Gastrocnemius medialis (tissue), 4 donors: ENCODE results near the gene LDLRAD3. TPM values are rescaled to one million over a fixed set of nuclear protein-coding genes. Genes with fewer than 3 reads are reported as not detected.

ENCODE experiments used
- ATAC-seq, 2 donors: fragments of 150-250 bp; one replicate each; pipeline ENCODE4 v1.9.1; 2016
- DNase-seq, 2 donors: peaks; one replicate each; pipeline ENCODE4 v3.0.0-alpha.2; 2019
- H3K27ac ChIP-seq, 4 donors: fragments of 200-600 bp; sonication (generic); 1 replicate in 1 of 4; 2 replicates in 3 of 4; pipeline ENCODE4 v1.5.1; 2016 to 2018; ENCODE audit warnings: mild to moderate bottlenecking in 2 of 4, moderate library complexity in 1 of 4
- H3K27me3 ChIP-seq, 3 donors: fragments of 200-600 bp; sonication (generic) in 2 of 3; 1 replicate in 1 of 3; 2 replicates in 2 of 3; pipeline versions ENCODE4 v1.5.1 to v1.6.0; 2016 to 2019; ENCODE audit warnings: mild to moderate bottlenecking in 1 of 3, moderate library complexity in 1 of 3
- H3K36me3 ChIP-seq, 2 donors: fragments of 200-600 bp; sonication (generic) in 1 of 2; one replicate each; pipeline ENCODE4 v1.5.1; 2017 to 2018
- H3K4me1 ChIP-seq, 2 donors: fragments of 200-600 bp; sonication (generic) in 1 of 2; one replicate each; pipeline ENCODE4 v1.5.1; 2016 to 2017; ENCODE audit warnings: mild to moderate bottlenecking in 2 of 2
- H3K4me3 ChIP-seq, 4 donors: fragments of 200-600 bp; sonication (generic) in 3 of 4; 1 replicate in 1 of 4; 2 replicates in 3 of 4; pipeline ENCODE4 v1.5.1; 2016 to 2019; ENCODE audit warnings: mild to moderate bottlenecking in 2 of 4
- H3K9me3 ChIP-seq, 3 donors: fragments of 200-600 bp; sonication (generic) in 2 of 3; 1 replicate in 1 of 3; 2 replicates in 2 of 3; pipeline ENCODE4 v1.5.1; 2016 to 2019
- CTCF ChIP-seq, 5 experiments: fragments of 450-650 bp in 3 of 5; fragments of 200-600 bp in 2 of 5; sonication (generic) in 2 of 5; IDR thresholded peaks in 4 of 5; conservative IDR thresholded peaks in 1 of 5; 1 replicate in 4 of 5; 2 replicates in 1 of 5; pipeline ENCODE4 v1.5.1; 2016 to 2019; ENCODE audit warnings: antibody characterized with exemption in 5 of 5, mild to moderate bottlenecking in 3 of 5, moderate library complexity in 3 of 5
- POLR2A ChIP-seq, 2 donors: fragments of 450-650 bp; IDR thresholded peaks; one replicate each; pipeline ENCODE4 v1.6.1; 2017; ENCODE audit warnings: antibody characterized with exemption in 2 of 2, mild to moderate bottlenecking in 2 of 2, moderate library complexity in 2 of 2
- in situ Hi-C, 4 donors: fragments of 200-750 bp; cut with MboI; loops; one replicate each; pipeline versions ENCODE4 v1.15.0 to v1.8.0; 2017; ENCODE audit warnings: low sequenced_read_pairs in 4 of 4
- intact Hi-C: fragments of 100-400 bp; cut with DNase I; formaldehyde crosslinking; loops from one replicate; pipeline ENCODE4 v1.15.1; 2023; ENCODE audit warnings: low total_unique reads
- total RNA-seq, 4 donors: library from RNA; depleted of rRNA; stranded (reverse); fragments of >200 nt; gene quantifications; one replicate each; pipeline versions ENCODE4 v1.1.0 to v1.2.3, GENCODE V29; 2016

Gene LDLRAD3
- total RNA-seq, 4 donors from 2014 or later, result 6.1 to 12.8 (median 11.8) TPM

DNA sequence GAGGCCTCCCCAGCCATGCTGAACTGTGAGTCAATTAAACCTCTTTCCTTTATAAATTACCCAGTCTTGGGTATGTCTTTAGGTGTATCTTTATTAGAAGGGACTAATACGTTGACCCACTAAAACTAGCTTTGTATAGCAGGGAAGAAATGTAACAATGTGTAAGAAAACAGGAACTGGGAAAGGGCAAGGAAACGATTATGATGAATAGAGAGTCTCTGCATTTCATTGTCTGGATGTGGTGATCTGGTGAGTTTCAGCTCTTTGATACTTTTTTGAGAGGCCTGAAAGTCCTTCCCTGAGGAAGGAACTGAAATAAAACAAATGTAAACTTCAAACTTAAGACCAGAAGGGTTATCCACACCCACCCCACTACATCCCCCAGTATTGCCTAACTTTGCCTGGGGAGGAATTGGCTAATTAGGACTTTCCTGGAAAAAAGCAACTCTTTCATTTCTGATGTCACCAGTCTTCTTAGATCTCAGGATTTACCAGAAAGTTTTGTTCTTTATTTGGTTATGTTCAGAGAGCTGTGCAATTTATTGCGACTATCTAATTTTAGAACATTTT is 119.0 kb downstream of the LDLRAD3 start:
- no peak for ATAC-seq
- intact Hi-C loops, result loop anchor here (10.0 kb wide), 1 partner anchor 448 kb away; the partner anchor contains the start of gene FJX1
- in situ Hi-C loops, result no loop called here

GRCh38 chr11:36065436-36065835 is 121.6 kb downstream of the LDLRAD3 start:
- no peaks in the 10 kb centered on the region for H3K4me1 ChIP-seq
- intact Hi-C loops (loop anchor here (10.0 kb wide), 1 partner anchor 451 kb away; the partner anchor contains the start of gene FJX1), in situ Hi-C loops (no loop called here)
- TF ChIP-seq POLR2A (IDR thresholded peaks at IDR 0.05) (no peak), CTCF (IDR thresholded peaks at IDR 0.05 in 4 of 5, conservative IDR thresholded peaks at IDR 0.05 in 1 of 5) (no peak)
- no peaks in the 10 kb centered on the region for H3K27me3 ChIP-seq
- no peak overlapping the region for H3K27ac ChIP-seq
- H3K36me3 ChIP-seq, result no peaks in the 10 kb centered on the region
- ATAC-seq, result peak in 1 of 2 donors; percentile 39
- no peak overlapping the region for H3K4me3 ChIP-seq
- no peak for DNase-seq
- H3K9me3 ChIP-seq, result no peaks in the 10 kb centered on the region

More for the DNA sequence above, 119.0 kb downstream of the LDLRAD3 start:
- no peak overlapping the region for H3K4me3 ChIP-seq
- H3K36me3 ChIP-seq, result no peaks in the 10 kb centered on the region
- no peak for DNase-seq
- no peak overlapping the region for H3K27ac ChIP-seq
- H3K9me3 ChIP-seq, result no peaks in the 10 kb centered on the region
- H3K4me1 ChIP-seq, result no peaks in the 10 kb centered on the region
- no peak for TF ChIP-seq POLR2A (IDR thresholded peaks at IDR 0.05)
- TF ChIP-seq CTCF (IDR thresholded peaks at IDR 0.05 in 4 of 5, conservative IDR thresholded peaks at IDR 0.05 in 1 of 5), result no peak
- H3K27me3 ChIP-seq, result no peaks in the 10 kb centered on the region

GRCh38 chr11:36066891-36067290 is 123.0 kb downstream of the LDLRAD3 start:
- Histone ChIP-seq H3K9me3 (no peaks in the 10 kb centered on the region), H3K36me3 (no peaks in the 10 kb centered on the region), H3K4me3 (no peak overlapping the region), H3K27me3 (no peaks in the 10 kb centered on the region), H3K4me1 (no peaks in the 10 kb centered on the region), H3K27ac (no peak overlapping the region)
- in situ Hi-C loops, result no loop called here
- TF ChIP-seq POLR2A (IDR thresholded peaks at IDR 0.05) (no peak), CTCF (IDR thresholded peaks at IDR 0.05 in 4 of 5, conservative IDR thresholded peaks at IDR 0.05 in 1 of 5) (no peak)
- no peak for ATAC-seq
- intact Hi-C loops, result loop anchor here (10.0 kb wide), 1 partner anchor 452 kb away; the partner anchor contains the start of gene FJX1
- DNase-seq, result no peak

- in situ Hi-C loops (loop anchor here in 1 of 4 donors (10.0 kb wide), 1 partner anchor 115 kb away; no protein-coding TSS in a partner anchor), intact Hi-C loops (loop anchor here (5.0 to 10.0 kb wide), 4 partner anchors 117 to 455 kb away; partner anchors contain the start of genes FJX1 and TRIM44)
- ATAC-seq (no peak), DNase-seq (no peak)
- Histone ChIP-seq H3K36me3 (no peaks in the 10 kb centered on the region), H3K4me1 (peaks cover 17 to 21% of the 10 kb centered on the region in 2 donors), H3K27me3 (no peaks in the 10 kb centered on the region), H3K4me3 (no peak overlapping the region), H3K27ac (no peak overlapping the region), H3K9me3 (no peaks in the 10 kb centered on the region)
- TF ChIP-seq POLR2A (IDR thresholded peaks at IDR 0.05) (no peak), CTCF (IDR thresholded peaks at IDR 0.05 in 4 of 5, conservative IDR thresholded peaks at IDR 0.05 in 1 of 5) (no peak)
Measured at GRCh38 chr11:36069576-36070212, 125.8 kb downstream of the LDLRAD3 start.
